CD1c-positive myeloid dendritic cell (primary cell): ENCODE measurements around the gene NUCB1.
"Not testable (repeated sequence)": the region's sequence is repeated elsewhere in the genome, so short reads cannot be mapped to it uniquely, and the experiment has no call there.

Experiments
- DNase-seq: peaks from one replicate; pipeline ENCODE4 v3.0.0-alpha.2; 2016; ENCODE audit errors: extremely low spot score

NUCB1 gene

GRCh38 chr19:48874303-48875135 lies 25.6 kb upstream of the NUCB1 start:
- DNase-seq = peak; percentile 89

DNA sequence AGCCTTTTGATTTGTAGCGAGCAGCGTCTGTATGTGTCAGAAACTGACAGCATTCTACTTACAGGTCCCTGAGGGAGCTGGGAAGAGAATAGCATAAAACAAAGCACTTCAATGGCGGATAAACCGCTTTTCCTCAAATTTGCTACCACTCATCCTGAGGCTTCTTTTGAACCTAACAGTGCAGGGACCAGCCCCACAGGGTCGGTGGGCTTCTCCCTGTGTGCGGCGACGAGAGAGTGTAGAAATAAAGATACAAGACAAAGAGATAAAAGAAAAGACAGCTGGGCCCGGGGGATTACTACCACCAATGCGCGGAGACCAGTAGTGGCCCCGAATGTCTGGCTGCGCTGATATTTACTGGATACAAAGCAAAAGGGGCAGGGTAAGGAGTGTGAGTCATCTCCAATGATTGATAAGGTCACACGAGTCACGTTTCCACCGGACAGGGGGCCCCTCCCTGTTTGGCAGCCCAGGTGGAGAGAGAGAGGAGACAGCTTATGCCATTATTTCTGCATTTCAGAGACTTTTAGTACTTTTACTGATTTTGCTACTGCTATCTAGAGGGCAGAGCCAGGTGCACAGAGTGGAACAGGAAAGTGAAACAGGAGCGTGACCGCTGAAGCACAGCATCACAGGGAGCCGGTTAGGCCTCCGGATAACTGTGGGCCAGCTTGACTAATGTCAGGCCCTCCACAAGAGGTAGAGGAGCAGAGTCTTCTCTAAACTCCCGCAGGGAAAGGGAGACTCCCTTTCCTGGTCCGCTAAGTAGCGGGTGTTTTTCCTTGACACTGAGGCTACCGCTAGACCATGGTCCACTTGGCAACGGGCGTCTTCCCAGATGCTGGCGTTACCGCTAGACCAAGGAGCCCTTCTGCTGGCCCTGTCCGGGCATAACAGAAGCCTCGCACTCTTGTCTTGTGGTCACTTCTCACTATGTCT lies 23.8 kb upstream of the NUCB1 start:
- DNase-seq = peak; percentile 47

- peak; percentile 24 for DNase-seq
These were observed 22.3 kb upstream of the NUCB1 start for GRCh38 chr19:48877855-48878195.

GRCh38 chr19:48878196-48879024 lies 21.7 kb upstream of the NUCB1 start:
- DNase-seq = peak; percentile 88

GRCh38 chr19:48879025-48879637 lies 21.0 kb upstream of the NUCB1 start:
- DNase-seq = no peak

DNA sequence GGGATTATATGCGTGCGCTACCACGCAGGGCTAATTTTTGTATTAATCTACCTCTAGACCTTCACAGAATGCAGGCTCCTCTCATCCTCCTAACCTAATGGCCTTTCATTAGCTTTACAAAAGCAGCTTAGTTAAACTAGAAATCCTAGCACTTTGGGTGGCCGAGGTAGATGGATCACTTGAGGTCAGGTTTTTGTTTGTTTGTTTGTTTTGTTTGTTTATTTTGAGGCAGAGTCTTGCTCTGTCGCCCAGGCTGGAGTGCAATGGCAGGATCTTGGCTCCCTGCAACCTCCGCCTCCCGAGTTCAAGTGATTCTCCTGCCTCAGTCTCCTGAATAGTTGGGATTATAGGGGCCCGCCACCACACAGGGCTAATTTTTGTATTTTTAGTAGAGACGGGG lies 20.4 kb upstream of the NUCB1 start:
- DNase-seq = not testable (repeated sequence)

GRCh38 chr19:48881741-48882657 lies 18.1 kb upstream of the NUCB1 start:
- DNase-seq = peak; percentile 23

- DNase-seq = no peak
These were observed 16.4 kb upstream of the NUCB1 start for GRCh38 chr19:48883726-48884125.

- no peak for DNase-seq
These were observed 12.1 kb upstream of the NUCB1 start for GRCh38 chr19:48887861-48888612.

DNA sequence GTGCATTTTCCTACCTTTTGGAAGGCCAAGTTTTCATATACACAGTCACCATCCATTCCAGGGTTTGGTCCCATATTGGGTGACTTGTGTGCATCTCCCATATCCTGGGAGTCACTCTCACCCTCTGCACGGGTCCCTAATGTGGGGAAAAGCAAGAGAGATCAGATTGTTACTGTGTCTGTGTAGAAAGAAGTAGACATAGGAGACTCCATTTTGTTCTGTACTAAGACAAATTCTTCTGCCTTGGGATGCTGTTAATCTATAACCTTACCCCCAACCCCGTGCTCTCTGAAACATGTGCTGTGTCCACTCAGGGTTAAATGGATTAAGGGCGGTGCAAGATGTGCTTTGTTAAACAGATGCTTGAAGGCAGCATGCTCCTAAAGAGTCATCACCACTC lies 10.6 kb upstream of the NUCB1 start:
- not testable (repeated sequence) for DNase-seq

- DNase-seq = no peak
These were observed 9.6 kb upstream of the NUCB1 start for GRCh38 chr19:48890551-48890950.

DNA sequence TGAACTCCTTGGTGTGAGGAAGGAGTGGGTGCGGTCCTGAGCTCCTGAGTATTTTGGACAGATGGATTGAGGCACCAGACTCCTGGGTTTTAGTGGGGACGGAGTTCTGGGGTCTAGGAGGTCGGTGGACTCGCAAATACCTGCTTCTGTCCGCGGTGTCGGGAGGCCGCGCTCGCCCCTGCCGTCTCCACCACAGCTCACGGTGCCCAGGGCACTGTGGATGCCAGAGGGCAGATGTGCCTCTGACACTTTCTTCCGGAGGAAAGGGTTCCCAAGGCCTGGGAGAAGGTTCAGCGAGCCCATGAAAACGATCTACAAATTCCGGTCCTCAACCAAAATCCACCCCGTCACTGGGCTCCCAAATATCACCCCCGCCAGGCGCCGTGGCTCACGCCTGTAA lies 4.9 kb upstream of the NUCB1 start:
- no peak for DNase-seq

- DNase-seq = no peak
These were observed 3.9 kb upstream of the NUCB1 start for GRCh38 chr19:48896191-48896720.

DNA sequence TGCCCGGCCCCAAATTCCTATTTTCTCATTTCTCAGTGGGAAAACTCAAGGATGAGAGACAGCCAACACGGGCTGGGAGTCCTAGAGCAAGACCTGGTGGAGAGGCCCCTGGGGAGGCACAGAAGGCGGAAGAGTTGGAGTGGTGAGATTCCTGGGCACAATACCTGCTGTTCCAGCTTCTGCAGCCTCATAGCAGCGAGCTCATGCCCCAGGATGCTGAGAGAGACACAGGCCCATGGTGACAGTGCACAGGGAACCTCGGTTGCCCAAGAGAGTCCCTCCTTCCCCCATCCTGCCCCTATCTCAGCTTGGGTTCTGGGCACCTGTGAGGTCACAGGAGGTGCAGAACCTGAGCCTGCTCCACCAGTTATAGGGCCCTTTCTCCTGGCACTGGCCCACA lies 2.9 kb upstream of the NUCB1 start:
- no peak for DNase-seq

DNA sequence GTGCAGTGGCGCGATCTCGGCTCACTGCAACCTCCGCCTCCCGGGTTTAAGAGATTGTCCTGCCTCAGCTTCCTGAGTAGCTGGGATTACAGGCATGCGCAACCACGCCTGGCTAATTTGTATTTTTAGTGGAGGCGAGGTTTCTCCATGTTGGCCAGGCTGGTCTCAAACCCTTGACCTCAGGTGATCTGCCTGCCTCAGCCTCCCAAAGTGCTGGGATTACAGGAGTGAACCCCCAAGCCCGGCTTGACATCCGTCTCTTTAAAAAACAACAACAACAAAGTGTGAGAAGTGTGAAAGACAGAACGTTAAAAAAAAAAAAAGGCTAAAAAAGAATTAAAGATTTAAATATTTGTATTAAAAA lies 744 bp upstream of the NUCB1 start:
- not testable (repeated sequence) for DNase-seq

GRCh38 chr19:48900477-48901406 lies 630 bp downstream of the NUCB1 start:
- peak; percentile 55 for DNase-seq

- DNase-seq = not testable (repeated sequence)
These were observed 2.2 kb downstream of the NUCB1 start for GRCh38 chr19:48902291-48902690.

DNA sequence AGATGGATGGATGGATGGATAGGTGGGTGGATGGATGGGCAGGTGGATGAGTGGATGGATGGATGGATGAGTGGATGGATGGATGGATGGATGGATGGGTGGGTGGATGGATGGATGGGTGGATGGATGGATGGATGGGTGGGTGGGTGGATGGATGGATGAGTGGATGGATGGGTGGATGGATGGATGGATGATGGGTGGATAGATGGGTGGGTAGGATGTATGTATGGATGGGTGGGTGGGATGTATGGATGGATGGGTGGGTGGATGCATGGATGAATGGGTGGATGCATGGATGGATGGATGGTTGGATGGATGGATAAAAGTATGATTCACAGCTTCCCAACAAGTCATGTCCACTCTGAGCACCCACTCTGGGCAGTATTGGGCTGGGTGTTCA lies 3.7 kb downstream of the NUCB1 start:
- not testable (repeated sequence) for DNase-seq
